ENCODE data around the gene PLEKHA7.

Gene PLEKHA7

GRCh38 chr11:16979703-16980622, 34.3 kb downstream of the PLEKHA7 start:
- H3K27ac ChIP-seq (ENCODE audit: poor library complexity, severe bottlenecking) = no peak overlapping the region
- DNase-seq (ENCODE audit: low spot score) (no peak), ATAC-seq (ENCODE audit: low read depth) (no peak)
- H3K4me1 ChIP-seq (ENCODE audit: insufficient read depth, poor library complexity, severe bottlenecking) = no peaks in the 10 kb centered on the region
- H3K4me3 ChIP-seq (ENCODE audit: severe bottlenecking) = no peak overlapping the region
- no peak for TF ChIP-seq CTCF (IDR thresholded peaks at IDR 0.05; ENCODE audit: poor library complexity, severe bottlenecking)
- H3K27me3 ChIP-seq (ENCODE audit: insufficient read depth, poor library complexity, severe bottlenecking) = no peaks in the 10 kb centered on the region
- no peaks in the 10 kb centered on the region for H3K36me3 ChIP-seq (ENCODE audit: low read depth)
- no peaks in the 10 kb centered on the region for H3K9me3 ChIP-seq (ENCODE audit: severe bottlenecking)

GRCh38 chr11:16977994-16978315, 36.3 kb downstream of the PLEKHA7 start:
- ATAC-seq (ENCODE audit: low read depth) (no peak), DNase-seq (ENCODE audit: low spot score) (no peak)
- H3K27me3 ChIP-seq (ENCODE audit: insufficient read depth, poor library complexity, severe bottlenecking) = no peaks in the 10 kb centered on the region
- H3K27ac ChIP-seq (ENCODE audit: poor library complexity, severe bottlenecking) = no peak overlapping the region
- H3K36me3 ChIP-seq (ENCODE audit: low read depth) = no peaks in the 10 kb centered on the region
- H3K9me3 ChIP-seq (ENCODE audit: severe bottlenecking) = no peaks in the 10 kb centered on the region
- TF ChIP-seq CTCF (IDR thresholded peaks at IDR 0.05; ENCODE audit: poor library complexity, severe bottlenecking) = no peak
- H3K4me1 ChIP-seq (ENCODE audit: insufficient read depth, poor library complexity, severe bottlenecking) = no peaks in the 10 kb centered on the region
- no peak overlapping the region for H3K4me3 ChIP-seq (ENCODE audit: severe bottlenecking)

- H3K9me3 ChIP-seq (ENCODE audit: severe bottlenecking) = no peaks in the 10 kb centered on the region
- H3K4me3 ChIP-seq (ENCODE audit: severe bottlenecking) = no peak overlapping the region
- no peaks in the 10 kb centered on the region for H3K27me3 ChIP-seq (ENCODE audit: insufficient read depth, poor library complexity, severe bottlenecking)
- H3K27ac ChIP-seq (ENCODE audit: poor library complexity, severe bottlenecking) = no peak overlapping the region
- ATAC-seq (ENCODE audit: low read depth) = no peak
- no peaks in the 10 kb centered on the region for H3K4me1 ChIP-seq (ENCODE audit: insufficient read depth, poor library complexity, severe bottlenecking)
- no peaks in the 10 kb centered on the region for H3K36me3 ChIP-seq (ENCODE audit: low read depth)
- no peak for DNase-seq (ENCODE audit: low spot score)
- TF ChIP-seq CTCF (IDR thresholded peaks at IDR 0.05; ENCODE audit: poor library complexity, severe bottlenecking) = no peak
These were observed 36.8 kb downstream of the PLEKHA7 start for GRCh38 chr11:16977136-16977993.

GRCh38 chr11:16976379-16976778, 37.8 kb downstream of the PLEKHA7 start:
- ATAC-seq (ENCODE audit: low read depth) (no peak), DNase-seq (ENCODE audit: low spot score) (no peak)
- Histone ChIP-seq H3K27ac (ENCODE audit: poor library complexity, severe bottlenecking) (no peak overlapping the region), H3K36me3 (ENCODE audit: low read depth) (no peaks in the 10 kb centered on the region), H3K9me3 (ENCODE audit: severe bottlenecking) (no peaks in the 10 kb centered on the region), H3K27me3 (ENCODE audit: insufficient read depth, poor library complexity, severe bottlenecking) (no peaks in the 10 kb centered on the region), H3K4me1 (ENCODE audit: insufficient read depth, poor library complexity, severe bottlenecking) (no peaks in the 10 kb centered on the region), H3K4me3 (ENCODE audit: severe bottlenecking) (no peak overlapping the region)
- TF ChIP-seq CTCF (IDR thresholded peaks at IDR 0.05; ENCODE audit: poor library complexity, severe bottlenecking) = no peak
